ENCODE data around the gene MYO1D. TPM values are rescaled to one million over a fixed set of nuclear protein-coding genes. Genes with fewer than 3 reads are reported as not detected.

Gene MYO1D
- total RNA-seq, 1 experiment from 2014 or later = 1.3 TPM

DNA sequence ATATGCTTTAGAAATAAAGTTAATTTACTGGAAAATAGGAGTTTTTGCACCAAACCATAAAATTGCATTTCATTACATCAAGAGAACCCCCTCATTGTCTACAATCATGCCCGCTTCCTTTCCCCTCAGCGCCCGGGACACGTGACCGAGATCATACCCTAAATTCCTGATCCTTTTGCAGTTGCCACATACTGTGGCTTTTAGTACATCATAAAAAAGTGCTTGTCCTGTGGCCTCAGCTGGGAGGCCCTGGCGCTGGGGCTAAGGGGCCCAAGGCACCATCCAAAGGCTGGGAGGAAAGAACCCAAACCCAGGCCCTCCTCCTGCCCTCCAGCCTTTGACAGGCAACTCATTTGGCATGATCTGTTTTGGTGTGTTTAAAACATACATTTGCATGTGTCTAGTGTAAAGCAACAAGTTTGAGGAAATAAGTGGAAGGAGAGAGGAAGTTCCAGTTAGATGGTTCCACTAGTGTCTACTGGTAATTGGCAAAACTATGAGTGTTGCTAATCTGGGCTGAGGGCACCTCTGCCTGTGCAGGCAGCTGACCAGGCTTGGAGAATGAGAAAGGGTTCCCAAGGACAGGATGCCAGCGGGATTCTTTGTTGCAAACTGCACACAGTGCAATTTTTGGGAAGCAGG lies 384.2 kb downstream of the MYO1D start:
- intact Hi-C loops (cut with micrococcal nuclease; ENCODE audit: unreplicated experiment) = loop anchor here (10.0 kb wide), 1 partner anchor 112 kb away; no protein-coding TSS in a partner anchor
- no peaks in the 10 kb centered on the region for H3K9me3 ChIP-seq (ENCODE audit: control insufficient read depth, insufficient read depth, low read depth, low read length)
- H3K4me1 ChIP-seq (ENCODE audit: control insufficient read depth, insufficient read depth, low read length) = peaks cover 9% of the 10 kb centered on the region; the same call in 1 of the 2 replicates

DNA sequence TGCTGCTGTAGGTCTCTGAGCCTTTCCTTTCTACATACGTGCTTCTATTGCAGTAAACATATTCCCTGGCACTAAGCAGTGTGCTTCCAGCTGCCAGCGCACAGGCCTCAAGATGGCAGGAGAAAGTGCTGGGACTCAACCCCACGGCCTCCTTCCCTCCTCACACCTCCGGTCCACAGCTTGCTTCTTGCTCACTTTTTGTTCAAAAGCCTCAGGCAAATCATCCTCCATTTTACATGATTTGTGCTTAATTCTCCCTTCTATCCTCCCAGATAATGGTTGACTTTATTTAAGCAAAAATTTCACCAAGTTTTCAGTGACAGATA lies 384.7 kb downstream of the MYO1D start:
- no TSS peak for BruUV-seq (replicated peaks)
- Histone ChIP-seq H3K27ac (ENCODE audit: low read length) (no peak overlapping the region), H3K4me3 (ENCODE audit: low read depth in 2 of 2, low read length in 2 of 2) (no peak overlapping the region), H3K4me1 (ENCODE audit: control insufficient read depth, insufficient read depth, low read length) (peaks cover 9% of the 10 kb centered on the region; the same call in 1 of the 2 replicates), H3K9me3 (ENCODE audit: control insufficient read depth, insufficient read depth, low read depth, low read length) (no peaks in the 10 kb centered on the region), H3K27me3 (ENCODE audit: control insufficient read depth, insufficient read depth, low read length) (no peaks in the 10 kb centered on the region), H3K36me3 (ENCODE audit: control insufficient read depth, insufficient read depth, low read length) (no peaks in the 10 kb centered on the region)
- intact Hi-C loops (cut with micrococcal nuclease; ENCODE audit: unreplicated experiment) (loop anchor here (10.0 kb wide), 1 partner anchor 113 kb away; no protein-coding TSS in a partner anchor), in situ Hi-C loops (cut with HindIII; ENCODE audit: low pct_unique_long_range_greater_than_20kb, low sequenced_read_pairs) (no loop called here)
- POLR2A ChIA-PET = no interaction called here
- DNase-seq (ENCODE audit: low read depth, low spot score) (no peak), ATAC-seq (no peak)
- TF ChIP-seq, protein P1, sequence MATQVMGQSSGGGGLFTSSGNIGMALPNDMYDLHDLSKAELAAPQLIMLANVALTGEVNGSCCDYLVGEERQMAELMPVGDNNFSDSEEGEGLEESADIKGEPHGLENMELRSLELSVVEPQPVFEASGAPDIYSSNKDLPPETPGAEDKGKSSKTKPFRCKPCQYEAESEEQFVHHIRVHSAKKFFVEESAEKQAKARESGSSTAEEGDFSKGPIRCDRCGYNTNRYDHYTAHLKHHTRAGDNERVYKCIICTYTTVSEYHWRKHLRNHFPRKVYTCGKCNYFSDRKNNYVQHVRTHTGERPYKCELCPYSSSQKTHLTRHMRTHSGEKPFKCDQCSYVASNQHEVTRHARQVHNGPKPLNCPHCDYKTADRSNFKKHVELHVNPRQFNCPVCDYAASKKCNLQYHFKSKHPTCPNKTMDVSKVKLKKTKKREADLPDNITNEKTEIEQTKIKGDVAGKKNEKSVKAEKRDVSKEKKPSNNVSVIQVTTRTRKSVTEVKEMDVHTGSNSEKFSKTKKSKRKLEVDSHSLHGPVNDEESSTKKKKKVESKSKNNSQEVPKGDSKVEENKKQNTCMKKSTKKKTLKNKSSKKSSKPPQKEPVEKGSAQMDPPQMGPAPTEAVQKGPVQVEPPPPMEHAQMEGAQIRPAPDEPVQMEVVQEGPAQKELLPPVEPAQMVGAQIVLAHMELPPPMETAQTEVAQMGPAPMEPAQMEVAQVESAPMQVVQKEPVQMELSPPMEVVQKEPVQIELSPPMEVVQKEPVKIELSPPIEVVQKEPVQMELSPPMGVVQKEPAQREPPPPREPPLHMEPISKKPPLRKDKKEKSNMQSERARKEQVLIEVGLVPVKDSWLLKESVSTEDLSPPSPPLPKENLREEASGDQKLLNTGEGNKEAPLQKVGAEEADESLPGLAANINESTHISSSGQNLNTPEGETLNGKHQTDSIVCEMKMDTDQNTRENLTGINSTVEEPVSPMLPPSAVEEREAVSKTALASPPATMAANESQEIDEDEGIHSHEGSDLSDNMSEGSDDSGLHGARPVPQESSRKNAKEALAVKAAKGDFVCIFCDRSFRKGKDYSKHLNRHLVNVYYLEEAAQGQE (IDR thresholded peaks at IDR 0.05; ENCODE audit: insufficient read depth in 1 of 2, low read depth in 2 of 2, low read length in 1 of 2) = no peak
- CTCF ChIA-PET = no interaction called here

More for the DNA sequence above, 384.2 kb downstream of the MYO1D start:
- H3K27ac ChIP-seq (ENCODE audit: low read length) = no peak overlapping the region
- in situ Hi-C loops (cut with HindIII; ENCODE audit: low pct_unique_long_range_greater_than_20kb, low sequenced_read_pairs) = no loop called here
- DNase-seq (ENCODE audit: low read depth, low spot score) = no peak
- CTCF ChIA-PET = no interaction called here
- POLR2A ChIA-PET = no interaction called here
- no TSS peak for BruUV-seq (replicated peaks)
- ATAC-seq = no peak
- H3K36me3 ChIP-seq (ENCODE audit: control insufficient read depth, insufficient read depth, low read length) = no peaks in the 10 kb centered on the region
- no peaks in the 10 kb centered on the region for H3K27me3 ChIP-seq (ENCODE audit: control insufficient read depth, insufficient read depth, low read length)
- TF ChIP-seq SIN3A (IDR thresholded peaks at IDR 0.05; ENCODE audit: borderline replicate concordance, insufficient read depth, low read depth, low read length) (no peak), POLR2AphosphoS5 (IDR thresholded peaks at IDR 0.05; ENCODE audit: low read depth, low read length) (no peak), TCF7L2 (IDR thresholded peaks at IDR 0.05; ENCODE audit: low read depth, low read length) (no peak)
- TF ChIP-seq, protein P2, sequence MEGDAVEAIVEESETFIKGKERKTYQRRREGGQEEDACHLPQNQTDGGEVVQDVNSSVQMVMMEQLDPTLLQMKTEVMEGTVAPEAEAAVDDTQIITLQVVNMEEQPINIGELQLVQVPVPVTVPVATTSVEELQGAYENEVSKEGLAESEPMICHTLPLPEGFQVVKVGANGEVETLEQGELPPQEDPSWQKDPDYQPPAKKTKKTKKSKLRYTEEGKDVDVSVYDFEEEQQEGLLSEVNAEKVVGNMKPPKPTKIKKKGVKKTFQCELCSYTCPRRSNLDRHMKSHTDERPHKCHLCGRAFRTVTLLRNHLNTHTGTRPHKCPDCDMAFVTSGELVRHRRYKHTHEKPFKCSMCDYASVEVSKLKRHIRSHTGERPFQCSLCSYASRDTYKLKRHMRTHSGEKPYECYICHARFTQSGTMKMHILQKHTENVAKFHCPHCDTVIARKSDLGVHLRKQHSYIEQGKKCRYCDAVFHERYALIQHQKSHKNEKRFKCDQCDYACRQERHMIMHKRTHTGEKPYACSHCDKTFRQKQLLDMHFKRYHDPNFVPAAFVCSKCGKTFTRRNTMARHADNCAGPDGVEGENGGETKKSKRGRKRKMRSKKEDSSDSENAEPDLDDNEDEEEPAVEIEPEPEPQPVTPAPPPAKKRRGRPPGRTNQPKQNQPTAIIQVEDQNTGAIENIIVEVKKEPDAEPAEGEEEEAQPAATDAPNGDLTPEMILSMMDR (IDR thresholded peaks at IDR 0.05) = no peak
- TF ChIP-seq, protein P1 (IDR thresholded peaks at IDR 0.05; ENCODE audit: insufficient read depth in 1 of 2, low read depth in 2 of 2, low read length in 1 of 2) = no peak
- no peak overlapping the region for H3K4me3 ChIP-seq (ENCODE audit: low read depth in 2 of 2, low read length in 2 of 2)

Measured in Panc1 (cell line).